Gastrocnemius medialis (tissue), 4 donors: ENCODE data around the gene IL17RB. TPM values are rescaled to one million over a fixed set of nuclear protein-coding genes. Genes with fewer than 3 reads are reported as not detected.

ENCODE experiments used
- ATAC-seq, 2 donors: fragments of 150-250 bp; one replicate each; pipeline ENCODE4 v1.9.1; 2016
- DNase-seq, 2 donors: peaks; one replicate each; pipeline ENCODE4 v3.0.0-alpha.2; 2019
- H3K27ac ChIP-seq, 4 donors: fragments of 200-600 bp; sonication (generic); 1 replicate in 1 of 4; 2 replicates in 3 of 4; pipeline ENCODE4 v1.5.1; 2016 to 2018; ENCODE audit warnings: mild to moderate bottlenecking in 2 of 4, moderate library complexity in 1 of 4
- H3K27me3 ChIP-seq, 3 donors: fragments of 200-600 bp; sonication (generic) in 2 of 3; 1 replicate in 1 of 3; 2 replicates in 2 of 3; pipeline versions ENCODE4 v1.5.1 to v1.6.0; 2016 to 2019; ENCODE audit warnings: mild to moderate bottlenecking in 1 of 3, moderate library complexity in 1 of 3
- H3K36me3 ChIP-seq, 2 donors: fragments of 200-600 bp; sonication (generic) in 1 of 2; one replicate each; pipeline ENCODE4 v1.5.1; 2017 to 2018
- H3K4me1 ChIP-seq, 2 donors: fragments of 200-600 bp; sonication (generic) in 1 of 2; one replicate each; pipeline ENCODE4 v1.5.1; 2016 to 2017; ENCODE audit warnings: mild to moderate bottlenecking in 2 of 2
- H3K4me3 ChIP-seq, 4 donors: fragments of 200-600 bp; sonication (generic) in 3 of 4; 1 replicate in 1 of 4; 2 replicates in 3 of 4; pipeline ENCODE4 v1.5.1; 2016 to 2019; ENCODE audit warnings: mild to moderate bottlenecking in 2 of 4
- H3K9me3 ChIP-seq, 3 donors: fragments of 200-600 bp; sonication (generic) in 2 of 3; 1 replicate in 1 of 3; 2 replicates in 2 of 3; pipeline ENCODE4 v1.5.1; 2016 to 2019
- POLR2A ChIP-seq, 2 donors: fragments of 450-650 bp; IDR thresholded peaks; one replicate each; pipeline ENCODE4 v1.6.1; 2017; ENCODE audit warnings: antibody characterized with exemption in 2 of 2, mild to moderate bottlenecking in 2 of 2, moderate library complexity in 2 of 2
- in situ Hi-C, 4 donors: fragments of 200-750 bp; cut with MboI; loops; one replicate each; pipeline versions ENCODE4 v1.15.0 to v1.8.0; 2017; ENCODE audit warnings: low sequenced_read_pairs in 4 of 4
- intact Hi-C: fragments of 100-400 bp; cut with DNase I; formaldehyde crosslinking; loops from one replicate; pipeline ENCODE4 v1.15.1; 2023; ENCODE audit warnings: low total_unique reads
- total RNA-seq, 4 donors: library from RNA; depleted of rRNA; stranded (reverse); fragments of >200 nt; gene quantifications; one replicate each; pipeline versions ENCODE4 v1.1.0 to v1.2.3, GENCODE V29; 2016
- TF ChIP-seq, protein P1 (sequence below), 5 experiments: fragments of 450-650 bp in 3 of 5; fragments of 200-600 bp in 2 of 5; sonication (generic) in 2 of 5; IDR thresholded peaks in 4 of 5; conservative IDR thresholded peaks in 1 of 5; 1 replicate in 4 of 5; 2 replicates in 1 of 5; pipeline ENCODE4 v1.5.1; 2016 to 2019; ENCODE audit warnings: antibody characterized with exemption in 5 of 5, mild to moderate bottlenecking in 3 of 5, moderate library complexity in 3 of 5

IL17RB gene
- total RNA-seq, 4 donors from 2014 or later, result 0.41 to 1.4 (median 0.79) TPM

DNA sequence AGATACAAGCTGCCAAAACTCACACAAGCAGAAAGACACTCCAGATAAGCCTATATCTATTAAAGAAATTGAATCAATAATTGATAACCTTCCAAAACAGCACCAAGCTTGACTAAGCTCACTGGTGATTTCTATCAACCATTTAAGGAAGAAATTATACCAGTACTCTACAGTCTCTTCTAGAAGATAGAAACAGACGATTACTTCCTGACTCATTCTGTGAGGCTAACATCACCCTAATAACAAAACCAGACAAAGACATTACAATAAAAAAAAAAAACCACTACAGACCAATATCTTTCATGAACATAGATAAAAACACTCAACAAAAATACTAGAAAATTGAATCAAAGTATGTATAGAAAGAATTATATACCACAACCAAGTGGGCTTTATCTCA, 20.3 kb upstream of the IL17RB start:
- no peak overlapping the region for H3K27ac ChIP-seq
- ATAC-seq (no peak), DNase-seq (no peak)
- in situ Hi-C loops (no loop called here), intact Hi-C loops (no loop called here)
- no peaks in the 10 kb centered on the region for H3K9me3 ChIP-seq
- no peak overlapping the region for H3K4me3 ChIP-seq
- no peak for TF ChIP-seq POLR2A (IDR thresholded peaks at IDR 0.05)
- TF ChIP-seq, protein P1, sequence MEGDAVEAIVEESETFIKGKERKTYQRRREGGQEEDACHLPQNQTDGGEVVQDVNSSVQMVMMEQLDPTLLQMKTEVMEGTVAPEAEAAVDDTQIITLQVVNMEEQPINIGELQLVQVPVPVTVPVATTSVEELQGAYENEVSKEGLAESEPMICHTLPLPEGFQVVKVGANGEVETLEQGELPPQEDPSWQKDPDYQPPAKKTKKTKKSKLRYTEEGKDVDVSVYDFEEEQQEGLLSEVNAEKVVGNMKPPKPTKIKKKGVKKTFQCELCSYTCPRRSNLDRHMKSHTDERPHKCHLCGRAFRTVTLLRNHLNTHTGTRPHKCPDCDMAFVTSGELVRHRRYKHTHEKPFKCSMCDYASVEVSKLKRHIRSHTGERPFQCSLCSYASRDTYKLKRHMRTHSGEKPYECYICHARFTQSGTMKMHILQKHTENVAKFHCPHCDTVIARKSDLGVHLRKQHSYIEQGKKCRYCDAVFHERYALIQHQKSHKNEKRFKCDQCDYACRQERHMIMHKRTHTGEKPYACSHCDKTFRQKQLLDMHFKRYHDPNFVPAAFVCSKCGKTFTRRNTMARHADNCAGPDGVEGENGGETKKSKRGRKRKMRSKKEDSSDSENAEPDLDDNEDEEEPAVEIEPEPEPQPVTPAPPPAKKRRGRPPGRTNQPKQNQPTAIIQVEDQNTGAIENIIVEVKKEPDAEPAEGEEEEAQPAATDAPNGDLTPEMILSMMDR (IDR thresholded peaks at IDR 0.05 in 4 of 5, conservative IDR thresholded peaks at IDR 0.05 in 1 of 5), result no peak
- H3K27me3 ChIP-seq, result no peaks in the 10 kb centered on the region
- no peaks in the 10 kb centered on the region for H3K36me3 ChIP-seq
- peaks cover 4 to 8% of the 10 kb centered on the region in 2 donors for H3K4me1 ChIP-seq

DNA sequence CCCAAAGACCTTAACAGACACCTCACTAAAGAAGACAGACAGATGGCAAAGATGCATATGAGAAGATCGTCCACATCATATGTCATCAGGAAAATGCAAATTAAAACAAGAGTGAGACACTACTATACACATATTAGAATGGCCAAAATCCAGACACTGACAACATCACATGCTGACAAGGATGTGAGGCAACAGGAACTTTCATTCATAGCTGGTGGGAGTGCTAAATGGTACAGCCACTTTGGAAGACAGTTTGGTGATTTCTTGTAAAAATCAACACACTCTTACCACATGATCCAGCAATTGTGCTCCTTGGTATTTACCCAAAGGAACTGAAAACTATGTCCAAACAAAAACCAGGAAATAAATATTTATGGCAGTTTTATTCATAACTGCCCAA, 17.8 kb upstream of the IL17RB start:
- no peaks in the 10 kb centered on the region for H3K27me3 ChIP-seq
- no peaks in the 10 kb centered on the region for H3K9me3 ChIP-seq
- H3K4me3 ChIP-seq, result no peak overlapping the region
- in situ Hi-C loops, result no loop called here
- DNase-seq (no peak), ATAC-seq (no peak)
- TF ChIP-seq, protein P1 (IDR thresholded peaks at IDR 0.05 in 4 of 5, conservative IDR thresholded peaks at IDR 0.05 in 1 of 5), result no peak
- no peak for TF ChIP-seq POLR2A (IDR thresholded peaks at IDR 0.05)
- no peaks in the 10 kb centered on the region for H3K36me3 ChIP-seq
- intact Hi-C loops, result no loop called here
- no peaks in the 10 kb centered on the region for H3K4me1 ChIP-seq
- H3K27ac ChIP-seq, result no peak overlapping the region

DNA sequence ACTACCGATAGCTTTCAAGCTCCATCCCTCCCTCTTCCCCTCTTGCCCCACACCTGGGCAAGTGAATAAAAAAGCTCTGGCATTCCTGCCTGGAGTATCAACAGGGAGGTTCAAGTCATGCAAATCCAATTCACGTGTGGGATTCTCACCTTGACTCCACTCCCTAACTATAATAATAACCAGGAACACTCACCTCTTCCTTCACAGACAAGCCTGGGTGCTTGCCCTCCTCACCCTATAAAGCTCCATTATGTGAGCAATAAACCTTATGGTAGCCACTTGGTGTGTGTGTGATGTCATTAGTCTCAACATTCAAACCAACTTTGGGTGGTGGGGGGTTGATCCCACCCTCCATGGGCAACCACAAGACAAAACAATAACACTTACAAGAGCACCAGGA, 16.8 kb upstream of the IL17RB start:
- TF ChIP-seq POLR2A (IDR thresholded peaks at IDR 0.05), result no peak
- TF ChIP-seq, protein P1 (IDR thresholded peaks at IDR 0.05 in 4 of 5, conservative IDR thresholded peaks at IDR 0.05 in 1 of 5), result no peak
- Histone ChIP-seq H3K4me1 (no peaks in the 10 kb centered on the region), H3K27ac (no peak overlapping the region), H3K27me3 (no peaks in the 10 kb centered on the region), H3K9me3 (no peaks in the 10 kb centered on the region), H3K36me3 (no peaks in the 10 kb centered on the region), H3K4me3 (no peak overlapping the region)
- ATAC-seq (no peak), DNase-seq (no peak)
- intact Hi-C loops (no loop called here), in situ Hi-C loops (no loop called here)

DNA sequence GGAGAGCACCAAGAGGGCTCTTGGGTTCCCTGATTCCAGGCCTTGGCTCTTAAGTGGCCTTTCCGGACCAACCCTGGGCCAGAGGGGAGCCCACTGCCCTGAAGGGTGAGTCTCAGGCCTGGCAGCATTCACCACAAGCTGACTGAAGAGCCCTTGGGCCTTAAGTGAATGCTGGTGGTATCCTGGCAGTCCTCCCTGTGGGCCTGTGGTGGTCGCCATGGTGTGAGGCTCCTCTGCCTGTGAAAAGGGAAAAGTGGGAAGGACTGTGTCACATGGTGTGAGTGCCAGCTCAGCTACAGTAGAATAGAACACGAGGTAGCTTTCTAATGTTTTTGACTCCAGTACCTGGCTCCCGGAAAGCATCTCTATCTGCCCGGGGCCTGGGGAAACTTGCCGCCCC, 15.4 kb upstream of the IL17RB start:
- Histone ChIP-seq H3K9me3 (no peaks in the 10 kb centered on the region), H3K36me3 (no peaks in the 10 kb centered on the region), H3K4me3 (no peak overlapping the region), H3K27ac (no peak overlapping the region), H3K4me1 (no peaks in the 10 kb centered on the region), H3K27me3 (no peaks in the 10 kb centered on the region)
- TF ChIP-seq, protein P1 (IDR thresholded peaks at IDR 0.05 in 4 of 5, conservative IDR thresholded peaks at IDR 0.05 in 1 of 5), result no peak
- TF ChIP-seq POLR2A (IDR thresholded peaks at IDR 0.05), result no peak
- DNase-seq, result no peak
- in situ Hi-C loops (no loop called here), intact Hi-C loops (no loop called here)
- ATAC-seq, result no peak

DNA sequence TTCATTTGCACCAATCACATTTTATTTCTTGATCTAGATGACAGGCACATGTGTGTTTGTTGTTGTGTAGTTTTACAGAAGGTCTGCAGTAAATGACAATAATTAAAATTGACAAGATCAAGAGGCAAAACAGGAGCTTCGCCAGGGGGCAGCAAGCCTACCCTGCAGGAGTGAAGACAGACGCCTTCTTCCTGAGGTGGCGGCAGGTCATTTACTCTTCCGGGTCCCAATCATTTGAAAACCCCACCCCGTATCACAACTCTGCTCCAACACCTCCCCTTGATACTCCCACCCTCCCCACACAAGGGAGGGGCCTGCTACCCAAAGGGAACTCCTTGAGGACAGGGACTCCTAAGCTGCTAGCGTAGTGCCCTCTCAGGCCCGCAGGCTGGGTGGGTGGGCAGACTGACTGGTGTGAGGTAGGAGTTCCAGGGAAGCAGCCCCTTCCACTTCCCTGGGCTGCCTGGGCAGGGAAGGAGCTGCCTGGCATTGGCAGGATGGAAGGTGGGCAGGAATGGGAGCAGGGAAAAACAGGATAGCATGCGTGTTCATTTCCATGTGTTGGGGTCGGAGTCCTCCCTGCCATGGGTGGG, 13.2 kb upstream of the IL17RB start:
- no peak for TF ChIP-seq POLR2A (IDR thresholded peaks at IDR 0.05)
- TF ChIP-seq, protein P1 (IDR thresholded peaks at IDR 0.05 in 4 of 5, conservative IDR thresholded peaks at IDR 0.05 in 1 of 5), result no peak
- in situ Hi-C loops (no loop called here), intact Hi-C loops (no loop called here)

More for the DNA sequence above, 13.2 kb upstream of the IL17RB start:
- H3K27ac ChIP-seq, result no peak overlapping the region
- DNase-seq (no peak), ATAC-seq (no peak)
- no peak overlapping the region for H3K4me3 ChIP-seq
- H3K36me3 ChIP-seq, result no peaks in the 10 kb centered on the region
- H3K27me3 ChIP-seq, result no peaks in the 10 kb centered on the region
- no peaks in the 10 kb centered on the region for H3K9me3 ChIP-seq
- H3K4me1 ChIP-seq, result no peaks in the 10 kb centered on the region
